GM12878 (cell line): ENCODE measurements around the gene CD84. TPM values are rescaled to one million over a fixed set of nuclear protein-coding genes. Genes with fewer than 3 reads are reported as not detected.
A peak's percentile ranks its signal among the peaks of the same experiment; 100 is the strongest.

ENCODE experiments used
- ATAC-seq: fragments of 200-7000 bp; cut with Tn5 transposase; 3 replicates; pipeline ENCODE4 v1.9.1; 2020; ENCODE audit warnings: mild to moderate bottlenecking, moderate library complexity
- BruUV-seq: library from RNA; stranded (reverse); fragments of 400-500 nt; replicated peaks from 2 replicates; lab custom pipeline; 2021; lab: Mats Ljungman, UMichigan
- CTCF ChIA-PET: fragments of 300-600 bp; sonication (Branson Sonifier 250); formaldehyde crosslinking; extraction: SDS; loops from one replicate; lab custom pipeline; 2021; ENCODE audit warnings: inconsistent platforms; lab: Yijun Ruan, JAX
- POLR2A ChIA-PET: fragments of 350-600 bp; formaldehyde crosslinking; extraction: SDS; loops from one replicate; lab custom pipeline; 2021; ENCODE audit warnings: inconsistent platforms; lab: Charles Lee
- RAD21 ChIA-PET: fragments of 300-600 bp; sonication (Branson Sonifier 250); formaldehyde crosslinking; loops from one replicate; lab custom pipeline; 2023; ENCODE audit warnings: antibody characterized with exemption; ENCODE audit not compliant: unreplicated experiment; lab: Charles Lee
- SMC1A ChIA-PET: fragments of 300-600 bp; sonication (Branson Sonifier 250); formaldehyde crosslinking; loops from one replicate; lab custom pipeline; 2023; ENCODE audit not compliant: unreplicated experiment, uncharacterized antibody; lab: Charles Lee
- DNase-seq: peaks from one replicate; pipeline ENCODE4 v3.0.0-alpha.2; 2011; ENCODE audit warnings: low read depth, low spot score
- FAIRE-seq: peaks from 3 replicates; lab custom pipeline; 2011; peaks lifted over from hg19 to GRCh38; lab: Jason Lieb, UNC
- H2AFZ ChIP-seq: 2 replicates; pipeline ENCODE4 v1.6.0; 2011; ENCODE audit warnings: low read depth, low read length, control low read depth; ENCODE audit not compliant: control insufficient read depth
- H3K27ac ChIP-seq: 2 replicates; pipeline ENCODE4 v1.5.1; 2011; ENCODE audit warnings: control low read depth; ENCODE audit not compliant: control insufficient read depth, insufficient read depth
- H3K27me3 ChIP-seq, 2 experiments: replicated peaks in 1 of 2; 2 replicates each; pipeline versions ENCODE4 v1.6.0 to v1.6.1; 2011; ENCODE audit warnings: low read length in 1 of 2; ENCODE audit not compliant: control insufficient read depth in 2 of 2, insufficient read depth in 2 of 2
- H3K36me3 ChIP-seq, 2 experiments: 2 replicates each; pipeline ENCODE4 v1.5.1; 2011; ENCODE audit warnings: low read length in 1 of 2; ENCODE audit not compliant: control insufficient read depth in 2 of 2, insufficient read depth in 2 of 2
- H3K4me1 ChIP-seq: 2 replicates; pipeline ENCODE4 v1.6.1; 2011; ENCODE audit warnings: mild to moderate bottlenecking, low read length, moderate library complexity, mixed read lengths; ENCODE audit not compliant: control insufficient read depth, insufficient read depth
- H3K4me2 ChIP-seq: 2 replicates; pipeline ENCODE4 v1.6.0; 2011; ENCODE audit warnings: control low read depth; ENCODE audit not compliant: control insufficient read depth, insufficient read depth
- H3K4me3 ChIP-seq: fragments of 200-600 bp; sonication (generic); 2 replicates; pipeline ENCODE4 v1.5.1; 2016
- H3K79me2 ChIP-seq: 2 replicates; pipeline ENCODE4 v1.6.0; 2011; ENCODE audit warnings: low read length; ENCODE audit not compliant: control insufficient read depth, insufficient read depth
- H3K9ac ChIP-seq: 2 replicates; pipeline ENCODE4 v1.8.0; 2011; ENCODE audit warnings: low read length, control low read depth, mixed read lengths; ENCODE audit not compliant: control insufficient read depth, insufficient read depth
- H3K9me3 ChIP-seq: replicated peaks from 3 replicates; pipeline ENCODE4 v1.5.1; 2011; ENCODE audit warnings: mild to moderate bottlenecking, low read length; ENCODE audit not compliant: control insufficient read depth, insufficient read depth
- H4K20me1 ChIP-seq: 2 replicates; pipeline ENCODE4 v1.6.0; 2011; ENCODE audit not compliant: control insufficient read depth, insufficient read depth
- CBX5 ChIP-seq: sonication (generic); IDR thresholded peaks from 2 replicates; pipeline ENCODE4 v1.6.1; 2016; ENCODE audit warnings: low read depth, moderate library complexity, mild to moderate bottlenecking, inconsistent platforms
- HDAC2 ChIP-seq: fragments of 200-600 bp; sonication (generic); IDR thresholded peaks from 2 replicates; pipeline ENCODE4 v1.6.1; 2017
- HDAC6 ChIP-seq: fragments of 200-600 bp; sonication (generic); IDR thresholded peaks from one replicate; pipeline ENCODE4 v1.8.0; 2017; ENCODE audit warnings: antibody characterized with exemption; ENCODE audit not compliant: unreplicated experiment
- MTA2 ChIP-seq: fragments of 450-650 bp; IDR thresholded peaks from 2 replicates; pipeline ENCODE4 v1.6.1; 2016; ENCODE audit warnings: low read depth, mild to moderate bottlenecking, moderate library complexity
- POLR2AphosphoS5 ChIP-seq: IDR thresholded peaks from 2 replicates; pipeline ENCODE4 v1.6.1; 2011; ENCODE audit warnings: mild to moderate bottlenecking, low read length, inconsistent platforms
- POU2F2 ChIP-seq: IDR thresholded peaks from 3 replicates; pipeline ENCODE4 v1.6.1; 2011; ENCODE audit warnings: low read depth, mild to moderate bottlenecking, low read length, borderline replicate concordance
- RFX5 ChIP-seq: IDR thresholded peaks from 2 replicates; pipeline ENCODE4 v1.6.1; 2011; ENCODE audit warnings: low read depth, low read length, improper control_type of control experiment
- STAT1 ChIP-seq: fragments of 450-650 bp; conservative IDR thresholded peaks from 2 replicates; pipeline ENCODE4 v1.6.1; 2014; ENCODE audit warnings: antibody characterized with exemption, mild to moderate bottlenecking
- SUZ12 ChIP-seq: fragments of 200-600 bp; sonication (generic); IDR thresholded peaks from one replicate; pipeline ENCODE4 v1.6.1; 2018; ENCODE audit warnings: antibody characterized with exemption, mild to moderate bottlenecking; ENCODE audit not compliant: unreplicated experiment
- TCF7 ChIP-seq: IDR thresholded peaks from 2 replicates; pipeline ENCODE4 v1.6.1; 2014; ENCODE audit warnings: antibody characterized with exemption, borderline replicate concordance
- YY1 ChIP-seq: IDR thresholded peaks from 2 replicates; pipeline ENCODE4 v1.6.1; 2011; ENCODE audit warnings: low read depth, mild to moderate bottlenecking, low read length
- ZNF274 ChIP-seq: IDR thresholded peaks from one replicate; pipeline ENCODE4 v1.8.0; 2011; ENCODE audit not compliant: insufficient read length, insufficient read depth
- WGBS: methylation state at CpG from one replicate; pipeline ENCODE4 v1.1.6; 2016; ENCODE audit warnings: low lambda C conversion rate; ENCODE audit not compliant: insufficient replicate concordance, insufficient coverage; ENCODE audit errors: missing lambda C conversion rate; 5-methylcytosine and 5-hydroxymethylcytosine counted together
- in situ Hi-C: fragments of 300-500 bp; cut with MboI; formaldehyde crosslinking; loops from 9 replicates; pipeline ENCODE4 v1.14.3; 2018; ENCODE audit warnings: mixed read lengths
- intact Hi-C: fragments of 100-400 bp; cut with micrococcal nuclease; formaldehyde crosslinking; loops from one replicate; pipeline ENCODE4 v1.14.2; 2022; ENCODE audit not compliant: unreplicated experiment
- polyA plus RNA-seq, 11 experiments: library from polyadenylated mRNA; depleted of rRNA in 4 of 11; unstranded in 6 of 11; stranded (reverse) in 5 of 11; fragments of >200 nt; fragmentation: Nextera tagmentation in 4 of 11; fragmentation: Illumina TruSeq in 1 of 11; extraction: Ambion mirVana in 4 of 11; extraction: Trizol in 1 of 11; gene quantifications; 1 replicate in 1 of 11; 2 replicates in 10 of 11; pipeline versions ENCODE4 v1.2.1 to v1.2.3, GENCODE V29; 2011 to 2016; ENCODE audit warnings: inconsistent platforms in 2 of 11, missing spikeins in 2 of 11, low read depth in 1 of 11
- total RNA-seq, 4 experiments: library from RNA; depleted of rRNA in 3 of 4; stranded (reverse); fragments of >200 nt in 3 of 4; fragmentation: Illumina TruSeq in 1 of 4; extraction: Trizol in 1 of 4; gene quantifications; 2 replicates each; pipeline versions ENCODE4 v1.2.1 to v1.2.3, GENCODE V29; 2013 to 2021
- TF ChIP-seq, protein P1 (sequence below): fragments of 450-650 bp; formaldehyde crosslinking; IDR thresholded peaks from 2 replicates; pipeline ENCODE4 v1.4.0; 2020; ENCODE audit warnings: mild to moderate bottlenecking, moderate library complexity
- TF ChIP-seq, protein P2 (sequence below): IDR thresholded peaks from 2 replicates; pipeline ENCODE4 v1.6.1; 2012; ENCODE audit warnings: low read depth, low read length, improper control_type of control experiment
- TF ChIP-seq, protein P3 (sequence below): fragments of 450-650 bp; conservative IDR thresholded peaks from 2 replicates; pipeline ENCODE4 v1.6.1; 2017; ENCODE audit warnings: mild to moderate bottlenecking, moderate library complexity

The CD84 gene
- total and polyA plus RNA-seq, 10 of the 15 experiments (the other 5 are each of a cell fraction or from before 2014, with no cell fraction given) = 3.4 to 20.3 (median 11.7) TPM

DNA sequence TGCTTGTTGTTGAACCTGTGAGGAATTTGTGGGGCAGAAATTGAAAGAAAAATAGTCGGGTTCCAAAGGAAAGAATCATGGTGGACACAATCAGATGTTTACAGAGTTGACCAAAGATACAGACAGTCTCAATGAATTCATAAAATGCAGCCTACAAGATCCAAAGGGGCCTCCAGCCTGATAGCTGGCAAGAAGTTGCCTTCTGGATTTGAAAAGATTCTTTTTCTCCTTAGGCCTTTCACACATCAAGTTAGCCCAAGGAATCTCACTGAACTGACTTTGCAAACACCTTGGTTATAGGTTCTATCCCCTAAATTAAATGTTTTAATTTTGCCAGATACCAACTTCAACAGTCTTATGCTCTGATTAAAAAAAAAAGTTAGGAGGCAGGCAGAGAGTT lies 46.0 kb upstream of the CD84 start (continued):
- TF ChIP-seq, protein P1, sequence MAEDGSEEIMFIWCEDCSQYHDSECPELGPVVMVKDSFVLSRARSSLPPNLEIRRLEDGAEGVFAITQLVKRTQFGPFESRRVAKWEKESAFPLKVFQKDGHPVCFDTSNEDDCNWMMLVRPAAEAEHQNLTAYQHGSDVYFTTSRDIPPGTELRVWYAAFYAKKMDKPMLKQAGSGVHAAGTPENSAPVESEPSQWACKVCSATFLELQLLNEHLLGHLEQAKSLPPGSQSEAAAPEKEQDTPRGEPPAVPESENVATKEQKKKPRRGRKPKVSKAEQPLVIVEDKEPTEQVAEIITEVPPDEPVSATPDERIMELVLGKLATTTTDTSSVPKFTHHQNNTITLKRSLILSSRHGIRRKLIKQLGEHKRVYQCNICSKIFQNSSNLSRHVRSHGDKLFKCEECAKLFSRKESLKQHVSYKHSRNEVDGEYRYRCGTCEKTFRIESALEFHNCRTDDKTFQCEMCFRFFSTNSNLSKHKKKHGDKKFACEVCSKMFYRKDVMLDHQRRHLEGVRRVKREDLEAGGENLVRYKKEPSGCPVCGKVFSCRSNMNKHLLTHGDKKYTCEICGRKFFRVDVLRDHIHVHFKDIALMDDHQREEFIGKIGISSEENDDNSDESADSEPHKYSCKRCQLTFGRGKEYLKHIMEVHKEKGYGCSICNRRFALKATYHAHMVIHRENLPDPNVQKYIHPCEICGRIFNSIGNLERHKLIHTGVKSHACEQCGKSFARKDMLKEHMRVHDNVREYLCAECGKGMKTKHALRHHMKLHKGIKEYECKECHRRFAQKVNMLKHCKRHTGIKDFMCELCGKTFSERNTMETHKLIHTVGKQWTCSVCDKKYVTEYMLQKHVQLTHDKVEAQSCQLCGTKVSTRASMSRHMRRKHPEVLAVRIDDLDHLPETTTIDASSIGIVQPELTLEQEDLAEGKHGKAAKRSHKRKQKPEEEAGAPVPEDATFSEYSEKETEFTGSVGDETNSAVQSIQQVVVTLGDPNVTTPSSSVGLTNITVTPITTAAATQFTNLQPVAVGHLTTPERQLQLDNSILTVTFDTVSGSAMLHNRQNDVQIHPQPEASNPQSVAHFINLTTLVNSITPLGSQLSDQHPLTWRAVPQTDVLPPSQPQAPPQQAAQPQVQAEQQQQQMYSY (CRISPR knock-in tag) = no peak
- TF ChIP-seq POU2F2 (peak; percentile 8; the same call in 1 of the 3 replicates), YY1 (no peak), POLR2AphosphoS5 (peak; percentile 79)

DNA sequence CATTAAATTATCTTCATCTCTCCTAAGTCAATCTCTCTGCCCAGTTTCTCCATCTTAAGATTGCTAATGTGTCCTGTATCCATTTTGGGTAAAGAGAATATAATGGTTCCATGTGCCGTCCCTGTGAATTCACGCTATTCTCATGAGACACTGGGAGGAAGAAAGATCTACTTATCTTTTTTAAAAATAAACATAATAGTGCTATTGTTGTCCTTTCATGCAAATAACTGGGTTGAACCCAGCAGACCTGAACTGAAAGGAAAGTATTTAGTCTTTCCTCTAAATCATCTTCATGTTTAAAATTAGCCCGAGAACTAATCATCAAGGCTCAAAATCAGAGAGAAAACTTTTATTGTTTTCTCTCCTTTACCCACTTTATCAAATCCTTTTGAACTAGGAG lies 45.2 kb upstream of the CD84 start:
- FAIRE-seq = no peak
- no TSS peak for BruUV-seq
- Histone ChIP-seq H3K4me3 (peak overlapping the region; percentile 26), H4K20me1 (no peaks in the 10 kb centered on the region), H3K9ac (peak overlapping the region; percentile 36), H3K27ac (peak overlapping the region; percentile 92), H3K4me1 (peaks cover 74% of the 10 kb centered on the region), H3K9me3 (no peaks in the 10 kb centered on the region), H3K36me3 (peaks cover 12 to 21% of the 10 kb centered on the region in 2 experiments), H3K4me2 (peak overlapping the region; percentile 66), H3K27me3 (no peaks in the 10 kb centered on the region), H3K79me2 (peaks cover 65% of the 10 kb centered on the region), H2AFZ (no peak overlapping the region)
- CTCF ChIA-PET = interaction anchor here (0.7 to 2.8 kb wide), 11 partner anchors 8 to 196 kb away, joined by 3 to 14 read pairs (median 4); partner anchors contain the start of gene SLAMF1
- in situ Hi-C loops = no loop called here
- peak; percentile 11 for ATAC-seq
- DNase-seq = no peak
- RAD21 ChIA-PET = interaction anchor here (0.6 to 15.7 kb wide), 14 partner anchors 8 to 196 kb away, joined by 3 to 194 read pairs (median 4); partner anchors contain the start of gene SLAMF1
- intact Hi-C loops = no loop called here
- SMC1A ChIA-PET = interaction anchor here (1.1 to 17.6 kb wide), 15 partner anchors 13 to 196 kb away, joined by 3 to 259 read pairs (median 4); partner anchors contain the start of genes CD48, SLAMF1 and SLAMF7
- POLR2A ChIA-PET = interaction anchor here (0.7 to 6.0 kb wide), 9 partner anchors 21 to 181 kb away, joined by 3 to 68 read pairs (median 4); partner anchors contain the start of genes CD48 and SLAMF1
- 2% methylated on average over 3 of the region's 3 CpGs for WGBS
- TF ChIP-seq, protein P2, sequence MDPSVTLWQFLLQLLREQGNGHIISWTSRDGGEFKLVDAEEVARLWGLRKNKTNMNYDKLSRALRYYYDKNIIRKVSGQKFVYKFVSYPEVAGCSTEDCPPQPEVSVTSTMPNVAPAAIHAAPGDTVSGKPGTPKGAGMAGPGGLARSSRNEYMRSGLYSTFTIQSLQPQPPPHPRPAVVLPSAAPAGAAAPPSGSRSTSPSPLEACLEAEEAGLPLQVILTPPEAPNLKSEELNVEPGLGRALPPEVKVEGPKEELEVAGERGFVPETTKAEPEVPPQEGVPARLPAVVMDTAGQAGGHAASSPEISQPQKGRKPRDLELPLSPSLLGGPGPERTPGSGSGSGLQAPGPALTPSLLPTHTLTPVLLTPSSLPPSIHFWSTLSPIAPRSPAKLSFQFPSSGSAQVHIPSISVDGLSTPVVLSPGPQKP = no peak
- TF ChIP-seq SUZ12 (no peak), CBX5 (no peak), HDAC2 (no peak), HDAC6 (no peak), ZNF274 (no peak), TCF7 (no peak), POU2F2 (peak; percentile 84; the same call in 2 of the 3 replicates), MTA2 (peak; percentile 54; the same call in 1 of the 2 replicates), STAT1 (no peak), RFX5 (no peak)
- TF ChIP-seq, protein P3, sequence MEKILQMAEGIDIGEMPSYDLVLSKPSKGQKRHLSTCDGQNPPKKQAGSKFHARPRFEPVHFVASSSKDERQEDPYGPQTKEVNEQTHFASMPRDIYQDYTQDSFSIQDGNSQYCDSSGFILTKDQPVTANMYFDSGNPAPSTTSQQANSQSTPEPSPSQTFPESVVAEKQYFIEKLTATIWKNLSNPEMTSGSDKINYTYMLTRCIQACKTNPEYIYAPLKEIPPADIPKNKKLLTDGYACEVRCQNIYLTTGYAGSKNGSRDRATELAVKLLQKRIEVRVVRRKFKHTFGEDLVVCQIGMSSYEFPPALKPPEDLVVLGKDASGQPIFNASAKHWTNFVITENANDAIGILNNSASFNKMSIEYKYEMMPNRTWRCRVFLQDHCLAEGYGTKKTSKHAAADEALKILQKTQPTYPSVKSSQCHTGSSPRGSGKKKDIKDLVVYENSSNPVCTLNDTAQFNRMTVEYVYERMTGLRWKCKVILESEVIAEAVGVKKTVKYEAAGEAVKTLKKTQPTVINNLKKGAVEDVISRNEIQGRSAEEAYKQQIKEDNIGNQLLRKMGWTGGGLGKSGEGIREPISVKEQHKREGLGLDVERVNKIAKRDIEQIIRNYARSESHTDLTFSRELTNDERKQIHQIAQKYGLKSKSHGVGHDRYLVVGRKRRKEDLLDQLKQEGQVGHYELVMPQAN = no peak
